NK-92 (cell line): ENCODE data around the gene WDR82.

Source experiments
- DNase-seq: peaks from one replicate; lab custom pipeline; 2025; ENCODE audit not compliant: unreplicated experiment; lab: John Stamatoyannopoulos, UW

Gene WDR82

DNA sequence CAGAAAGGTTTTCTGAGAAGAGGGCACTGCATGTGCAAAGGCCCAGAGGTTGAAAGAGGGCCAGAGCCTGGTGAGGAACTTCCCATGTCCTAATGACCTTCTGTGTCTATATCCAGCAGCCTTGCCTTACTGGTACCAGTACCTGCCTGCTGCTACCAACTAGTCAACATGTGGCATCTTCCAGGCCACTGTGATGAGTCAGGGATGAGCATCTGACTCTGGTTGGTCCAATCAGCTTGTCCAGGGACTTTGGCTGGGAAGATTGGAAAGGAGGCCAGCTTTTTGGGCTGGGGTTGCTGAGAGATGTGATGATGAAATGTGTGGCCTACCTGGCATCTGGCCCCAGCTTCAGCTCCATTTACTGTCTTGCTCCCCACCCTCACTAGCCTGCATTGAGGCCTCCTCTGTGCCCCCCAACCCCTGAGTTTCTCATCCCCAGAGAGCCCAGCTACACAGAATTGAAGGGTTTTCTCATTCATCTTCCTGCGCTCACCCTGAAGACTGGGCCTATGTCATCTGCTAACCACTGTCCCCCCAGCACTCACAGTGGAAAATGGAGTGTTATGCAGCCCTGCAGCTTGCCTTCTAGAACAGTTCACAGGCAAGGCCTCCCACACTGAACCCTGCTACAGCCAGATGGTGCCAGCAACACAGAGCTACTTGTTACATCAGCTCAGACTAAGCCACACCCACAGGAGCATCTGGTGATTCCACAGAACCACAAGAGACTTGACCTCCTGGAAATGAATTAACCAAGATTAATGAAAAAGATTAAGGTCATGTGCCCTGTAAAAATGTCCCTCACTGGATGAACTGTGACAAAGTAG, 38.2 kb downstream of the WDR82 start:
- no peak for DNase-seq

DNA sequence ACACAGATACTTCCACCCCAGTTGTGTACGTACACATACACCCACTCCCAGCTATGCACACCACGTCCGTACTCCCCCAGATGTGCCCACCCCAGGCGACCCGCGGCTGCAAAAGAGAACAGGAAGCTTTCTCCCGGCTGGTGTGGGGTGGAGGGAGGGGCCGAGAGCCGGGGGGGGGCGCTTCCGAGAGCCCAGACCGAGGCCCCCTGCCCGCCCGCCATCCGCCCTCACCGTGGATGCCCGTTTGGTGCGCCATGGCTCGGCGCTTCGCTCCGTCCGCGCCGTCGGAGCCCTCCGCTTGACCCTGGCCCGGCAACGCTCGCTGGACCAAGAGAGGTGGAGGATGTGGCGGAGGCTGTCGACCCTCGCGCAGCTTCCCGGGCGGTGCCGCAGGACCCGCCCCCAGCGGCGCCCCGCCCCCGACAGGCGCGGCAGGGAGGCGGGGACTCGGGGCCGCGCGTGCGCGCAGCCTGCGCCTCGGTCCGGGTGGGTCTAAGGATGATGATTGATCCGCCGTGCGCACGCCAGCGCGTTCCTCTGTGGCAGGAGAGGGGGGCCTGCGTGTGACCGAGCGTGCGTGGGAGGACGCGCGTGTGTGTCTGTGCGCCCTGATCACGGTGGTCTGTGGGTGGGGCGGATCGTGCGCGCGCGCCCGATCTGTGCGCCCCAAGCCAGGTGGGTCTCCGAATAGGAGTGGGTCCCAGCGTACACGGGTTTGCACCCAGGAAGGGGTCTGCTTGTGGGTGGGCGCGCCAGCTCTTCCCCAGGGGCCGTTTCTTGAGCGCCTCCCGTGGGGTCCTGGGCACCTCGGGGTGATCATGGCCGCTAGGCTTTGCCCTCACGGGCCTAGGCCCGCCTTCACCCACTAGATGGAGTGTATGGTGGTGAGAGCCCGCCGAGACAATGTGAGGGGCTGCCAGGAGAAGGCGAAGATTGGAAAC, 39.4 kb downstream of the WDR82 start, which contains the start of gene TWF2:
Gene TWF2, minus strand, starts transcription at position 398 of the 941 bp plus-strand sequence. Its CDS starts 142 bp downstream, at position 256.
- DNase-seq, result peak; percentile 13

DNA sequence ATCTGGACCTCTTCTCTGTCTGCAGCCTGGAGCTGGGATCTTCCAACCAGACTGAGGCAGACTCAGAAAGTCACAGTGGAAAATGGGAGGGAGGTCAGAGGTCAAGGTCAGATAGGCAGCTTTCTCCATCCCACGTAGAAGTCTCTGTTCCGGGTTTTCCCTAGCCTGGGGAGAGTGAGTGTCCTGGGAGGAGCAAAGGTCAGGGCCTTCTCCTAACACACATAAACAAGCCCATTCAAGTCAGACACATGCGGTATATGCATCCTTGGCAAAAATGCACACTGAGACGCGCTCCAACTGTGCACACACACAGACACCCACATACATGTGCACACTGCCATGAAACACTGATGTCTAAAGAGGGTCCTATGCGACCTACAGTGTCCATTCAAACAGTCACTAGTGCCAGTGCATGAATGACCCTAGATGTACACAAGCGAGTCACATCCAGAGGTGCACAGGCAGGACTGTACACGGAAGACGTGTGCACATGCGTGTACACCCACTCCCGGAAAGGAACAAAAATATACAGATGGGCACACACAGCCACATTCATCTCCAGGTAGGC, 40.2 kb downstream of the WDR82 start:
- no peak for DNase-seq

DNA sequence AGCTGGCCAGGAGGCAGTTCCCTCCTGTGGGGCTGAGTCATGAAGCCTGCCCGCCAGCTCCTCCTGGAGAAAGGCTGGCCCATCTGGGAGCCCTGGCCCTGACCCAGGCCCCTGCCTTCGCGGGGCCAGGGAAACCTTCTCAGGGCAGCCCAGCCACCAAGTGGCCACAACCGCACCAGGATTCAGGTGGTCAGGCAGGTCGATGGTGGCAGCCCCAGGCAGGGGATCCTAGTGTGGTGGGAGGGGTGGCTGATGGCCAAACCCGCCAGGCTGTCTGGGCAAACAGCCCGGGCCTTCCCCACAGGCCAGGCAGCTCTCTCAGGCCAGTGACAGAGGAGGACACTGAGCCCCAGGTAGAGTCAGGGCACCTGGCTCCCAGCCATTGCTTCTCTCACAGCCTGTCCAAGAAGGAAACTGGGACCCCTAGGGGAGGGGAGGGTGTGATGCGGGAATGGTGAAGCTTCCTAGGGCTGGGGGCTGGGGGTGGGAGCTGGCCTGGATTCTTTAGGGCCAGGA, 40.7 kb downstream of the WDR82 start:
- no peak for DNase-seq

DNA sequence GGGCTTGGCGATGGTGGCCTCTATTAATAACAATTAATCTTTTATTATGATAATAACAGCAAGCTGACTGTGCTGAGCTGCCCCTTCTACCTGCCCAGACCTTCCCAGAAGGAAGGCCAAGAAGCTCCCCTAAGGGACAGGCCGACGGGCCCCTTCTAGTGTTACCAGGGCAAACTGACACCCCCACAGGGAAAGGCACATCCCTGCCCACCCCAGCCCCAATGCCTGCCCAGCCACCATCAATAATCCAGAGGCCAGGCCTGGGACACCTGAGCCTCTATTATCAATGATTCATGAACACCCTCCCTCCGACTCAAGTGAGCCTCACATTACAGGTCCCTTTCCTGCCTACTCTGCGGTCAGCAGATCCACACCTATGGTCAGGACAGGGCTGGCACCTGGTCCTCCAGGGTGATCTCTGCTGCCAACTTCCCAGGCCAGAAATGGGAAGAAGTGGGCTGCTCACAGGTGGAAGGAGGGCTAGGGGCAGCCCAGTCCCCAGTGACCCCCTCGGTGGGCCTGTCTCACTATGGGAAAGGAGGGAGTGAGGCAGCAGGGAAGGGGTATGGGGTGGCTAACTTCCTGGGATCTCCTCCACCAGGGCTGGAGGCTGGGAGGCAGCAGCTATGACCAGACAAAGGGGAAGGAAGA, 41.3 kb downstream of the WDR82 start:
- no peak for DNase-seq

DNA sequence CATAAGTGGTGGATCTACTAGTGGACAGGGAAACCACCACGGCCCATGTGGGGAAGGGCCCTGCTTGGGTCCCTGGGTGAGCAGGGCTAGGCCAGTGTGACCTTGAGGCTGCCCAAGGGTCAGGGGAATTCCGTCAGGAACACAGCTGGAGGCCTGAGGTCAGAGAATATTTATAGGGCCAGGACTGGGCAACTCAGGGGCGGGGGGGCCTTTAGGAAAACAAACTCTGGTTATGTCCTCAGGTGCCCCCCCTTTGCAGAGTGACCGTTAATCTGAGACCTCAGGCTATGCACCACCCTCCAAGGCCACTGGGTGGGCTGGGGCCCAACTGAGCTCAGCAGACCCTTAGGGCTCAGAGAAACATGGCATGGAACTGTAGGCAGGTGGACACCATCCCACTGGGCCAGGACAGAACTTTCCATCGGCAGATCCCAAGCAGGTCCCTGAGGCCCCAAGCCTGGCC, 42.0 kb downstream of the WDR82 start:
- no peak for DNase-seq

DNA sequence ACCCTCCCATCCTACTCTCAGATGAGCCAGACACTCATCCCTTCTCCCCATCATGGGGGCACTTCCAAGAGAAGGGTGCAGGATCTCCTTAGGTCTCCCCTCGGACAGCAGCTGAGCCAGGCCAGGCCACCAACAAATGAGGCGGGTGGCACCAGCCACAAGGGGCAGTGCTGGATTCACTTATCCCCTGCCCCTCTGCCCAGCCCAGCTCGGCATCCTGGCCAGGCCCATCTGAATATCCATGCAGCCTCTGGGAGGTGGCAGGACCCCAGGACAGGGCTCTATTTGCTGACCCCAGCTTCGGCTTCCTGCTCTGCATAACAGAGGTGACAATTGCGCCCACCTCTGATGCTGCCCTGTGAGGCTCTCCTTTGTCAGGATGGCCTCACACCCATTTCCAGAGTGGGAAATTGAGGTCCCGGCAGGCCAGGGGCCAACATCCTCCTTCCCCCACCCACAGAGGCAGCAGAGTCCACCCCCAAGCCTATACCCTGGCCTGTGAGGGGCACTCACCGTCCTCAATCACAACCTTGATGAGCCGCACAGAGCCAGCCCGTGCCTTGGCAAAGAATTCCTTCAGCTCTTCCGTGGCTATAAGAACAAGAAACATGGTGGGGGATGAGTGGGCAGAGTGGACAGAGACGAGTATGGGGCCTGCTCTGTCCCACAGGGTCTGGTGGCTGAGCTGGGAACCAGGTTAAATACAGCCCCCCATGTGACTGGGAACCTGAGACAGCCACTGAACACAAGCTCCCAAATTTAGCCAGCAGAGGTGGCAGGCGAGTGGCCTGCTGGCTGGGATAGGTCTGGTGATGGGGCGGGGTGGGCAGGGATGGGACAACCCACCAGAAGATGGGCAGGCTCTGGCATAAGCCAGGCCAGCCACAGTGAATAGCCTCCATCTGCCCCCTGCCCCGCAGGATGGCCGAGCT, 43.7 kb downstream of the WDR82 start:
- DNase-seq, result no peak

DNA sequence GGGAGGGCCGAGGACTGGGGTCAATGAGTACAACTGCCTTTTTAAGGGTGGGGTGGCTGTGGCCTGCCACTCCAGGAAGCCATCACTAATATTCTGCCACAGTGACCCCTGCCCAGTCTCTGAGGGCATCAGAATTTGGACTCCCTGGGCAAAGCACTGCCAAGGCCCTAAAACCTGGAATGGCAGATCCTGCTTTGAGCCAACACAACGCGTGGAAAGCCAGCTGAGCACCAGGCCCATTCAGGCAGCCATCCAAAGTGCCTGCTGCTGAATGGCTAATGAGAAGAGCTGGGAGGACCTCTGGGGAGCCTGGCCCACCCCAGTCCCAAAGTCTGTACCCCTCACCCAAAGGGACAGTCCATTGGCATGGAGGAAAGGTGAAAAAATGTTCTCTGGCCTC, 44.5 kb downstream of the WDR82 start:
- DNase-seq, result no peak

DNA sequence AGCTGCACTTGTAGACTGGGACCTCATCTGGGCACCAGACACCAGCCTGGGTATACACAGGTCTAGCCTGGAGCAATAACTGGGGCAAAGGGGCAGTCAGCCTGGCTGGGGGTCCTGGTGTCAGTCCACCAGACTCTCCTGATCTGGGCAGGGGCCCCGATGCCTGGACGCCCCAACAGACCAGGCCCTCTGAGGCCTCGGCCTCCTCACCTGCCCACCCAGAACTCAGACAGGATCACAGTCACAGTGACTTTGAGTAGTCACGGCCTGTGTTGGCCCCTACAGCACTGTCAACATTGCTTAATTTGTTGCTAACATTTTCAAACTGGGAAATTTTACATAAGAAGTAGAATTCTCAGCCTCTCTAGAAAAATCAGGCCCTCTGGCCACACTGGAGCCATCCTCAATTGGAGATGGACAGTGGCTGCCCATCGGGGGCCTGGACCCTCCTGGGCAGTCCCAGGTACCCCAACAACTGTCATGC, 45.3 kb downstream of the WDR82 start:
- no peak for DNase-seq

DNA sequence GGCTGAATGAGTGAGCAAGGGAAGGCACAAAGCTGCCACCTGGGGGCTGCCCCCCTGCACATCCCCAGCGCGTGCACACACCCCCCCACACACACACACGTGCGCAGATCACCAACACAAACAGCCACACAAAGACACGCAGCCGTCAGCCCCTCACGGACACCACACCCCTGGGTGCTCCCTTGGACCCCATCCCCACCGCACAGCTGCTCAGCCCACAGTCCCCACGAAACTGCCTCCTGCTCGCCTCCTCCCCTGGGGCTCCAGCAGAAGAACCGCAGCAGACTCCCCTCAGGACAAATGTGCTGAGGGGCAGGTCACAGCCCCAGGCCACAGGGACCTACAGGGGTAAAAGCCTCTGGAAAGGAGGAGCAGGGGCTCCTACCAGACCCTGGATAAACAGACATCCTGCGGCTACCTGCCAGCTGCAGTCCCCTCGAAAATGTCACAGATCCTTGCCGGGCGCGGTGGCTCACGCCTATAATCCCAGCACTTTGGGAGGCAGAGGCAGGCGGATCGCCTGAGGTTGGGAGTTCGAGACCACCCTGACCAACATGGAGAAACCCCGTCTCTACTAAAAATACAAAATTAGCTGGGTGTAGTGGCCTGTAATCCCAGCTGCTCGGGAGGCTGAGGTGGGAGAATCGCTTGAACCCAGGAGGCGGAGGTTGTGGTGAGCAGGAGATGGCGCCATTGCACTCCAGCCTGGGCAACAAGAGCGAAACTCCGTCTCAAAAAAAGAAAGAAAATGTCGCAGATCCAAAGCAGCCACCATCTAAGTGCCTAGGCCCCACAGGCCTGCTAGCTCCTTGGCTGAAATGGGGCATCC, 46.0 kb downstream of the WDR82 start:
- DNase-seq, result no peak

DNA sequence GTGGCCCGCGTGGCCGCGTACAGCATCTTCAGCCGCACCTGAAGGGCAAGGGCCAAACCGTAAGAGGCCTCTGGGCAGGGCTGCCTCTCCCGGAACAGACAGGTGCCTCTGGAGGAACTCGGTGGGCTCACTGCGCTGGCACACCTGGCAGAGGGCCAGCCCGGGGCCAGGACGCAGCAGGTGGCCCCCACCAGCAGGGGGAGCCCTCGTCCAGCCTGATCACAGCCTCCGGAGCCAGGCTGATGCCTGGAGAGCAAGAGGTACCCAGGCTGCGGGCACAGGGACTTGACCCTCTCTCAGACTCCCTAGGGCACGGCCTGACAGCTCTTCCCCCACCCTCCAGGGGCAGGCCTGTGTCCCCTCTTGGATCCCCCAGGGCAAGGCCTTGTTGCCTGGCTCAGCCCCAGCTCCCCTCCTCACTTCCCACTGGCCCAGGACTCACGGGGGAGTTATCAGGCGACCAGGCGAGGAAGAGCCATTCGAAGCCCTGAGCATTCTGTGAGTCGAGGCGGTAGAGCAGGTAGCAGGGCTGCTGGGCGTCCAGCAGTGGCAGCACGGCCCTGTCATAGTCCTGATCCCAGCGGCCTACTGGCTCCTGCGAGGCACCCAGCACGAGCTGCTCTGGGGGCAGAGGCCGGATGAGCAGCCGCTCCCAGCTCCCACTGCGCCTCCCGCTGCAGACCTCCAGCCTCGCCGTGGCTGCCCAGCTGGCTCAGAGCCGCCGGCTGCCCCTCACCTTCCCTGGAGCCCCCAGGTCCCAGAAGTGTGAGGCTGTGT, 46.8 kb downstream of the WDR82 start:
- DNase-seq, result peak; percentile 36

DNA sequence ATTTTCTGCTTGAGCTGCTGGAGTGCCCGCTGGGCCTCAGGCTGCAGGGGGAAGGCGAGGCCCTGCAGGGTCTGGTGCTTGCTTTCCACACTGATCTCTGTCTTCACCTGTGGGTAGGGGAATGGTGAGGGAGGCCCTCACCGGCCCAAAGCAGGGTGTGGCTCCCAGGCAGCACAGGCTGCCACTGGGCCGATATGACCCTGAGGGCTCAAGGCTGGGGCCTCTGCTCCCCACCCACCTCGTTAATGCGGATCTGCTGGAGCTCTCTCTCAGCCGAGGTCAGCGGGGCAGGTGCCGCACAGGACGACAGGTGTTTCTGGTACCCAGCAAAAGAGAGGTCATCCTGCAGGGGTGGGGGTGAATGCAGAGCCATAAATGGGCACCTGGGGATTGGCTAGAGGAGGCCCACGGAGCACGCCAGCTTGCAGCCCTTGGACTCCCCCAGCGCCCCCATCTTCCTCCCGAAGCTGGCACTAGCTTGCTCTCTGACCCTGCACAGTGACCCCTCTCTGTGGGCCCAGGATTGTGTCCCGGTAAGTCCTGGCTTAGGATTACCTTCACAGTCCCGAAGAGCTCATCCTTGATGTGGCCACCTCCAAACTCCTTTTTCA, 47.5 kb downstream of the WDR82 start:
- no peak for DNase-seq

DNA sequence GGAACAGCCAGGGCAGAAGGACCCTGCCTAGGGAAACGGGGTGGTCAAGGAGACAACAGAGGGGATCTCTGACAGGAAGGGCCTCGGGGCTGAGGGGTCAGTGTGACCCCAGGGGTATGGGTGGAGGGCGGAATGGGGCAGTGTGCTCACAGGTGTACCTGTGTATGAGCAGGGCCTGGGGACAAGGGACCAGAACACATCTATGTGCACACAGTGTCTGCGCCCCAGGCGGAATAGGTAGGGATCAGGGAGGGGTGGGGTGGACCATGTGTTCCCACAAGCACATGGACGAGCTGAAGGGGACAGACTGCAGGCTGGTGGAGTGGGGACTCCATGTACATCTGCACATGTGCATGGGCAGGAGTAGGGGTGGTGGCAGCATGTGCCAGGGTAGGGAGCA, 48.0 kb downstream of the WDR82 start:
- DNase-seq, result no peak

DNA sequence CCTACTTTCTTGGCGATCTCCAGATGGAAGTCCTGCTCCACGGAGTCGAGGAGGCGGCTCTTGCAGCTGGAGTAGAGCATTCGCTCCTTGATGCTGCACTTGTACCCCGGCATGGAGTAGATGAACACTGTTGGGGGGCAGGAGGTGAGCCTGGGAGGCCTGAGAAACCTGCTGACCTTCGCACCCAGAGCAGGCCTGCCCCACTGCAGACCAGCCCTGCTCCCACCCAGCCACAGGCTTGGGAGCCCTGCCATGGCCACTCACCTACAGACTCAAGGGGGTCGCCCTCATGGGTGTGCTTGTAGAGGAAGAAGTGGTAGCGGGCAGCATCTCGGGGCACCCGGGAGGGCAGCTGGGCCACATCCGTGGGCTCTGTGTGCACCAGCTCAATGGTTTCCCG, 48.8 kb downstream of the WDR82 start:
- DNase-seq, result no peak

DNA sequence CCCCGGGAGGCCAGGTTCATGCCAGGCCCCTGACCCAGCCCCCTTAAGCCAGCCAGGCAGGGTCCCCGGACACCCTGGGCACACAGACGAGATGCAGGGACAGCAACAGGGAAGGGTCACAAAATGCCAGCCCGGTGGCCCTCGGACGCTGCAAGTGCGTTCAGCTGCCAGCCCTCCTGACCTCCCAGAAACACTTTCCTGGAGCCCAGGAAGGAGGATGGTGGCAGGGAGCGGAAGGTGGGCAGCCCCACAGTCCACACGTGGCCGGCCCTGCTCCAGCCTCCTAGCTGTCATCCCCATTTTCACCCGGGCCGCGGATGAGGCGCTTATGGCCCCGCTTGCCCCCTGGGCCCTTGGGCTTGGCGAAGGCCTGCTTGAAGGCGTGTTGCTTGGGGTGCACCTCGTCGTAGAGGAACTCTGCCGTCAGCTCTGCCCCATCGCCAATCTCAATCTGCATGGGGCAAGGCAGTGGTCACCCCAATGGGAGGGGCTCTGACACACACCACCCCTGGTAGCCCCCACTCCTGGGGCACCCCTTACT, 49.6 kb downstream of the WDR82 start:
- DNase-seq, result no peak

DNA sequence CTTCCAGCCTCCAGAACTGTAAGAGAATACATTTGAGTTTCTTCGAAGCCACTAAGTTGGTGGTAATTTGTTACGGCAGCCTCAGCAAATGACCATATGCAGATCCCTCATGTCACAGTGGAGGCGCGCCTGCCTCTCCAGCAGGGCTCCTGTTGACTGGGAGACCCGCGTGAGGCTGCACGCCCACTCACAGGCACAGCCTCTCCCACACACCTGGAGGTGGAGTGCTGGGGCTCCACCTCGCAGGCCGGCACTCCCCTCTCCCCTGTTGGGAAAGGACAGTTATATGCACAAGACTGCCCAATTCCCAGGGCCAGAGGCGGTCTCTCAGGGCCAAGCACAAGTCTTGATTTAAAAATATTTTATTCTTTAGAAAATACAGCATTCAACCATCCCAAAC, 50.2 kb downstream of the WDR82 start:
- no peak for DNase-seq

DNA sequence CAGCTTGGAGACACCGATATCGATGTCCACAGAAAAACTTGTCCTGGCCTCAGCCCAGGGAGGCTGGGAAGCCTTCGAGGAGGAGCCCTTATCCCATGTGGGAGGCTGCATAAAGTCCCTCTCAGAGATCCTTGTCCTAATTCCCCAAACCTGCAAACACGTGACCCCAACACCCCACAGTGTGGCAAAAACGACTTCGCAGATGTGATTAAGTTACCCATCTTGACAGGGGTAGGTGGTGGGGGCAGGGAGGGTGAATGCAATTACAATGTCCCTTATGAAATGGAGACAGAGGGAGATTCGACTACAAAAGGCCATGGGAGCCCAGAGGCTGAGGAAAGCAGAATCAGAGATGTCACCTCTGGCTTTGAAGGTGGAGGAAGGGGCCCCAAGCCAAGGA, 50.7 kb downstream of the WDR82 start:
- DNase-seq, result no peak
